Measurements from ENCODE around the gene C9orf153. TPM values are rescaled to one million over a fixed set of nuclear protein-coding genes. Genes with fewer than 3 reads are reported as not detected.

The C9orf153 gene
- total and polyA plus RNA-seq, 2 of the 8 experiments (the other 6 are each of a cell fraction or from before 2014, with no cell fraction given) = not detected

GRCh38 chr9:86178503-86178902 lies 81.0 kb downstream of the C9orf153 start:
- no peak for DNase-seq (ENCODE audit: low read depth in 1 of 2, low spot score in 2 of 2)
- H2AFZ ChIP-seq (ENCODE audit: low read length) = no peak overlapping the region
- WGBS, 2 experiments (ENCODE audit: extremely low coverage in 1 of 2, insufficient coverage in 1 of 2, insufficient read length in 1 of 2, insufficient replicate concordance in 2 of 2, low coverage in 1 of 2, low lambda C conversion rate in 2 of 2, missing lambda C conversion rate in 1 of 2) = 85% methylated on average over 5 of the region's 5 CpGs; no CpG with 5 or more reads in 1 of the 2 experiments
- H4K8ac ChIP-seq (ENCODE audit: extremely low read depth, insufficient read depth, low read length) = no peak overlapping the region
- TF ChIP-seq SP2 (IDR thresholded peaks at IDR 0.05; ENCODE audit: low read length) (no peak), POU5F1 (IDR thresholded peaks at IDR 0.05; ENCODE audit: low read depth, low read length) (no peak)
- H3K79me1 ChIP-seq (ENCODE audit: low read depth, low read length) = no peaks in the 10 kb centered on the region
- H3K27me3 ChIP-seq (replicated peaks in 1 of 4; ENCODE audit: control insufficient read depth in 3 of 4, extremely low read depth in 1 of 4, insufficient read depth in 3 of 4, low read length in 3 of 4) = no peaks in the 10 kb centered on the region
- ChIA-PET POLR2A (ENCODE audit: partially characterized antibody) (no interaction called here), CTCF (ENCODE audit: partially characterized antibody) (interaction anchor here (0.6 to 1.0 kb wide), 4 partner anchors 9 to 97 kb away, joined by 3 to 4 read pairs (median 3); no protein-coding TSS in a partner anchor)
- no peak overlapping the region for H4K5ac ChIP-seq (ENCODE audit: insufficient read length, low read depth, low read length)
- H4K91ac ChIP-seq (replicated peaks; ENCODE audit: insufficient read length, low read length) = no peak overlapping the region
- H2BK20ac ChIP-seq (ENCODE audit: low read length) = no peak overlapping the region
- H3K36me3 ChIP-seq (ENCODE audit: control insufficient read depth in 2 of 4, insufficient read depth in 4 of 4, low read length in 3 of 4) = no peaks in the 10 kb centered on the region
- H2BK120ac ChIP-seq (replicated peaks; ENCODE audit: low read depth, low read length) = no peak overlapping the region
- no peak overlapping the region for H3K4ac ChIP-seq (replicated peaks; ENCODE audit: insufficient read length, low read depth, low read length)
- H2BK5ac ChIP-seq (ENCODE audit: low read depth, low read length) = no peak overlapping the region
- H3K23ac ChIP-seq (ENCODE audit: insufficient read length) = no peak overlapping the region
- no peak overlapping the region for H3K4me3 ChIP-seq (ENCODE audit: extremely low read depth in 1 of 4, insufficient read depth in 2 of 4, low read depth in 3 of 4, low read length in 4 of 4)
- H3K56ac ChIP-seq (replicated peaks; ENCODE audit: insufficient read length, low read depth, low read length) = no peak overlapping the region
- no peak for FAIRE-seq
- H2AK5ac ChIP-seq (ENCODE audit: low read depth, low read length) = no peak overlapping the region
- no peaks in the 10 kb centered on the region; a peak in 1 of 4 replicates for H3K79me2 ChIP-seq (ENCODE audit: control insufficient read depth in 1 of 2, insufficient read depth in 2 of 2, low read length in 2 of 2)
- H3K23me2 ChIP-seq (ENCODE audit: low read depth, low read length) = no peaks in the 10 kb centered on the region
- no peak overlapping the region for H3K4me2 ChIP-seq (ENCODE audit: insufficient read depth in 1 of 2, low read depth in 2 of 2, low read length in 2 of 2)
- no peak overlapping the region for H2BK12ac ChIP-seq (ENCODE audit: low read depth, low read length)
- no peak overlapping the region for H3K18ac ChIP-seq (ENCODE audit: extremely low read depth, low read length)
- no peaks in the 10 kb centered on the region for H3K9me3 ChIP-seq (ENCODE audit: insufficient read depth in 2 of 2, low read depth in 1 of 2, low read length in 1 of 2)
- no peak overlapping the region for H3K9ac ChIP-seq (replicated peaks in 1 of 4; ENCODE audit: extremely low read depth in 1 of 4, low read depth in 3 of 4, low read length in 3 of 4)
- no peak overlapping the region for H3K14ac ChIP-seq (ENCODE audit: insufficient read length)
- no peaks in the 10 kb centered on the region for H4K20me1 ChIP-seq (replicated peaks in 1 of 2; ENCODE audit: control insufficient read depth in 1 of 2, insufficient read depth in 2 of 2, low read length in 2 of 2)
- no peak overlapping the region for H2BK15ac ChIP-seq (ENCODE audit: low read length)
- peaks cover 0 to 11% (median 5%) of the 10 kb centered on the region in 4 experiments; a peak in 4 of 7 replicates for H3K4me1 ChIP-seq (replicated peaks in 1 of 4; ENCODE audit: control insufficient read depth in 3 of 4, insufficient read depth in 4 of 4, low read length in 3 of 4)
- H3K27ac ChIP-seq (ENCODE audit: low read depth, low read length) = no peak overlapping the region

Data from H1 (cell line).